Pulmonary artery endothelial cell (primary cell): ENCODE data around the gene LRMDA. TPM values are rescaled to one million over a fixed set of nuclear protein-coding genes. Genes with fewer than 3 reads are reported as not detected.

Source experiments
- DNase-seq: peaks from one replicate; pipeline ENCODE4 v3.0.0-alpha.2; 2011; ENCODE audit warnings: low read depth, low spot score
- total RNA-seq: library from RNA; depleted of rRNA; stranded (reverse); fragments of >200 nt; gene quantifications from 2 replicates; pipeline ENCODE4 v1.2.3, GENCODE V29; 2014

Gene LRMDA
- total RNA-seq, 1 donor from 2014 or later, result 14.6 TPM

DNA sequence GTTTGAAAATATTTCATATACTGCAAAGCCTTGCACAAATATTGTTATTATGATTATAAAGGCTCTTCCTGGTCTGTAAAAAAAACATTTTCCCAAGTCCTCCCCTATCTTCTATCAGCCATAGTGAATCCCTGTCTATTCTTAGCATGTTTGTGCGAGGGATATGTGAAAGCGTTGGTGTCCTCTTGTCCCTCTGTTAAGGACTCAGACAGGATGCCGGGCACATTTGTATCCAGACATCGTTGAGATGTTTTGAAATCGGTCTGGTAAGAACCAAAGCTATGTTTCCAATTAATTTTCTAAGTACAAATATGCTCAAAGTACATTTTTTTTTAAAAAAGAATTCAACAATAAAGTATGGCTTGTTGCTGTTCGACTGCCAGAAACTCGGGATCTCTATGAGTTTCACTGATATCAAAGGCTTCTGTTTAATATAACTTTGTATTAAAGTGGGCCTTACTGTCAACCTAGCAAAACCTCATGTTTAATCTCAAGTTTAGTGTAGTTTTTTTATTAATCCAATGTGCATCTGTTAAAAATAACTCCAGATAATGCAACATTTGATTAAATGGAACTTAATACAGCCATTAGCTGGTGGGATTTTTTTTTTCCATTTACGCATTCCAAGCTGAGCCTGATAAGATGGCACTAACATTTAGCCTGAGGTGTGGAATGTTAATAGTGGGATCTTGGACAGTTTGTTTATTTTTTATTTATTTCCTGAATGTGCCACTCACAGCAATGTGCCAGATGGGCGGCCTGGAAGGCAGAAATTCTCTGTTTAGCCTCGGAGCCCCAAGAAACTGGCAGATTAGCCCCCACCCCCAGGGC is 754.3 kb downstream of the LRMDA start:
- no peak for DNase-seq

DNA sequence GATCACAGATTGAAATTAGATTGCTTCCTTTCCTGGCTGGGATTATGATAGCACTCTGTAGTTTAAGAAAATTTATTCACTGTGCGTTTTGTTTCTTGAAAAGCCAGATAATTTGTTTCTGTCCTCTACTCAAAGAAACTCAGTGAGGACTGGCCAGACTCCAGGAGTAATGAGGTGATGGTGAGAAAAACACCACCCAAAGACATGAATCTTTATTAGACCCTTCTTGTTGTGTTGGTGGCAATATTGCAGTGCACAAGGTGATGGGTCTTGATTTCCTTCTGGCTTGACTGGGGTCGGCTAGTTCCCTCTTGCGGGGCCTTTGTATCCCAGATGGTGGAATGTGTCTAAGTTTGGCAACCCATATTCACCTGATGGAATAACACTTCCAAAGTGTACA is 756.8 kb downstream of the LRMDA start:
- no peak for DNase-seq

DNA sequence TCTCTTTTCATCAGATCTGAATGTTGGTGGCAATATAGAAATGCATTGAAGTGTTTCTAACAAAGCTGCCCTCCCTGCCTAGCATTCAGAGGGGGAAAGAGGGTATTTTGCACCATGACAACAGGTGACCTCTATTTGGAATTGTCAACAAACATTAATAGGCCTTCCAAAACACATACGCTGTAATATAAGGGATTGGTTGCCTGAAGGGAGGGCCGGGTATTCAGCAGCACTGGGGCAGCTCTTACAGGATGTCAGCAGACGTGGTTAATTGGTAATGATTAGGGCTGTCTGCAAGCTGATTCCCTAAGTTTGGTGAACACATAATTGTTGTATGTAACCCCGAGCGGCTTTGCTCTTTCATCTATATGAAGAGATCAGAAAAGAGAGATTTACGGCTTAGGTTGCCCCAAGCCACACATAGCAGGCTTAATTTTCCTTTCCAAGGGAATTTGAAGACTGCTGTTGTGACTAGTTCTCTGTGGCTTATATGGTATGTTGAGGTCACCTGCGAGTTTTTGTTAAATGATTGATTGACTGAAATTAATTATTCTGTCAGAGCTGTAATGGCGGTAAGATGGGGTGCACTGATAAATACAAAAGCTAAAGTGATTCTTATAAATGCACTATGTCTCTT is 759.3 kb downstream of the LRMDA start:
- DNase-seq, result no peak

DNA sequence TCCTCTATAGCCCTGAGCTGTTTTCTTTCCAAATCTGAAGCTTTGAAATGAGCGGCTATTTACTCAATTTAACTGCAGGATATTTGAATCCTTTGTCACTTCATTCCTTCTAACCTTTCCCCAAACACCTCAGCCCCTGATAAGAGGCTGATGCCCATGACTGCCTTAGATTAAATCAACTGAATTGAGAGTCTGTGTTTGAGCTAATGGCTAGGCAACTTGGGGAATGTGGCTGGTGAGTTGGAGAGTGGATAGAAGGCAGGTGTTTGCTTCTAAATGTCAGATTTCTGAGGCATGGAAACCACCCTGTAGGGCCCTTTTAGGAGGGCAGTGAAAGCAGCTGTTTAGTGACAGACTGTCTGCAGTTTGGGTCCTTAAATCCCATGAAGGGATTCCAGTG is 759.9 kb downstream of the LRMDA start:
- DNase-seq, result no peak

DNA sequence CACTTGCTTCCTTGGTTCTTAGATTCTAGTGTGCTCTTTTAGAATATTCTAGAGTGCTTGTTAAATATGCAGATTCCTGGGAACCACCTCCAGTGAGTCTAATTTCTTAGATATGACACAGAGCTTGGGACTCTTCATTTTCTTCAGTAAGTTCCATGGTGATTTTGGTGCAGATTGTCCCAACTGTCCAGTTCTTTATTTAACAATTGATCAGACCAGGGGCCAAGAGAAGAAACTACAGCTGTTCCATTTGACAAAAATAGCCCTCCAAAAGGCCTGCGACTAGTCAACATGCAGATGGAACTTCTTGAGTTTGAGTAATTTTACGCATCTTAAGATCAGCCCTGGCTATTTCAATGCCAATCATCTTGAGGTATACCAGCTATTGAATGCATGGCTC is 760.7 kb downstream of the LRMDA start:
- DNase-seq, result no peak

DNA sequence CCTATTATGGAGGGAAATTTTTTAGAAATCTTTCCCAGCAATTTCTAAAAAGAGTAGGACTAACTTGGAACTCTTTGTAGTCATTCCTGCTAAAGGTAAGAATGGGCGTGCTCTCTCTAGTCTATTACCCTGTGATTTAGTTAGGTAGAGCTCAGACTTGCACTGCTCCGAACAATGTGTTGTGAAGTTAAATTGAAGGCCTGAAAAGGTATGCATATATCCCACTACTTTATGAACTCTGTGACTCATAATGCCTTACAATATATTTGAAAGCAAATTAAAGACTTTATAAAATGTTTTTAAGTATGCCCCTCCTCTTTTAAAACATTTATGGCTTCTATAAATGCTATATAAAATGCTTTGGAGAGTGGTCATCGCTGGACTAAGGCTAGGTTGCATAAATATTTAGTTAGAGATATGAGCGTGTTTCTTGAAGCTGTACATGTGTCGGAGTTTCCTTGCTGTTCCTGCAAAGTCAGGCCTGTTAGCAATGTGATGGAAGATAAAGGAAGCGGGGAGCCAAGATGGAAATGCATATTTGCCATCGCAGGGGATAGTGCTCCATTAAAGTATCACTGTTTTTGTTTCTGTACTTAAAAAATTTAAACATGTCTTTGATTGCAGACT is 761.4 kb downstream of the LRMDA start:
- no peak for DNase-seq

DNA sequence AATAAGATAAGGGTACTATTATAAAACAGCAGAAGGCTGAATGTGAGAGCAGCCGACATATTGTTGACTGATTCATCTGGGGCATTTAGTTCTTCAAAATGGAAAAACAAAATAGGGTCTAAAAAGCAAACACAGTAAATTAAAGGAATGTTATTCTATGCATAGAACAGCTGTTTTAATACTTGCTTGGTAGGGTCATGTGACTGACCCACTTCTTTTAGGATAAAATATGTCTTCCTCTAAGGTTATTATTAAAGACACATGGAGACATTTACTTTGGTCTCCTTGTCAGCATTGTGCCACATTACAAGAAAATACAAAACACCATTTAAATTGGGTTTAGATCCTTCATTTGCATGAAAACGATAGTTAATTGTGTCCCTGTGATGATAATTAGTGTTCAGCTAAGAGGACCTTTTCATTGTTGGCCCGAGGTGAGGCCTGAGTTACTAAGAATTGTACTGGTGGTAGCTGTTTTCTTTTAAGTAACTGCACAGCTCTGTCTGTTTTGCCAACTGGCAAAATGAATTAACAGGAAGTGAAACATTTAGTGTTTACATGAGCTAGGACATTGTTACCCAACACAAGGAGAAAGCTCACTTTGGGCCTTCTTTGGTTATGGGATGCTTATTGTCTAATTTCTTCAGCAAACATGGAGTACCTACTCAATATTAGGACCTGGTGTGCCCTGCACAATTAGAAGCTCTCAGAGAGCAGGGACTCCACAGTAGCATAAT is 764.4 kb downstream of the LRMDA start:
- DNase-seq, result no peak

DNA sequence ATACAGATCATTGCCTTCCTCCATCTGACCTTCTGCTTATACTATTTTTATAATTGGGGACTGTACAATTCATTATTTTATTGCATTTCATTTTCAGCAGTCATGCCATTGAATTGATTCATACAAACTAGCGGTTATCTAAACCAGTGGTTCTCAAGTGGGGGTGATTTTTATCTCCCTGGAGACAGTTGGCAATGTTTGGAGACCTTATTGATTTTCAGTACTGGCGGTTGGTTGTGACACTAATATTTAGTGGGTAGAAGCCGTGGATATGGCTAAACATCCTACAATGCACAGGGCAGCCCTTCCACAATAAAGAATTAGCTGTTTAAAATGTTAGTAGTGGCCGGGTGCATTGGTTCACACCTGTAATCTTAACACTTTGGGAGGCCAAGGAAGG is 765.9 kb downstream of the LRMDA start:
- no peak for DNase-seq

DNA sequence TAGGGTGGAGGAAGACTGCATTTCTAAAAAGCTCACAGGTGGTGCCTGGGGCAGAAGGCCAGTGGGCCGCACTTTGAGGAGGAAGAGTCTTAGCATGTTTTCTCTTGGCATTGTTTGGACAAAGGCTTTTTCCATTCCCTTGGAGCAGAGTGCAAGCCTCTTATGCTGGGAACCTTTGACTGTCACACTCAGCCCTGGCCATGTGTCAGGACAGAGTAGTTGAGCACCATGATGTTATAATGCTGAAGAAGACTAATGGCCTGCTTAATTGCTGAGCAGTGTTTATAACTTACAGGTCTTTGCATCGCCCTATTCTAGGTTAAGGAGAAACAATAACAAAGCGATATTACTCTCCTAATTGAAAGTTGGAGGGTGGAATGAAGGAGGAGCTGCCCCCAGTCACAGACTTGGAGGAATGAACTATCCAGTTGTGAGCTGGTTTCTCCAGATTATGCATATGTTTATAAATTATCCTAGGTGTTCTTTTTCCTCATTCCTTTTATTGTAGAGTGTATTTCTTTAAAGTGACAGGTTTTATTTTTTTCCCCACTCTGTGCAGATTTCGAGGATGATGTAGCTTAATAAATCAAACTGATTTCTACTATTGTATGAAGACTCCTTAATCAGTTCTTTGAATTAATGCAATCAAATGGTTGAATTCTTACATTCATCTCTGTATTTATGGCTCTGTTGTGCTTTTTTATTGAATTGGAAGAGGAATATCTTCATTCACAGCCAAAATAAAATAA is 767.0 kb downstream of the LRMDA start:
- DNase-seq, result no peak

DNA sequence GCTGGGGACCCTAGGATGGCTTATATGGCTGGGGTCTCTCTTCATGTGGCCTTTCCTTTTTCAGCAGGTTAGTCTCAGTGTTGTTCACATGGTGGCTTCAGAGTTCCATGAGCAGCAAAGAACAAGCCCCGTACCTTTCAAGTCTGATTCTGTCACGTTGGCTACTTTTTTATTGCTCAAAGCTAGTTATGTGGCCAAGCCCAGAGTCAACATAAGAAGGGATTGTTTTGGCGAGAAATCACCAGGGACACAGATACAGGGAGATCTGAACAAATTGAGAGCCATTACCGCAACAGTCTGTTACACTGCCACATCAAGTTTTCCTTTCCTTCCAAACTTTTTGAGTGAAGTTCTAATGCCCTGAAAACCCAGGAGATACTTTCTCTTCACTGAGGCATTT is 770.5 kb downstream of the LRMDA start:
- DNase-seq, result no peak

DNA sequence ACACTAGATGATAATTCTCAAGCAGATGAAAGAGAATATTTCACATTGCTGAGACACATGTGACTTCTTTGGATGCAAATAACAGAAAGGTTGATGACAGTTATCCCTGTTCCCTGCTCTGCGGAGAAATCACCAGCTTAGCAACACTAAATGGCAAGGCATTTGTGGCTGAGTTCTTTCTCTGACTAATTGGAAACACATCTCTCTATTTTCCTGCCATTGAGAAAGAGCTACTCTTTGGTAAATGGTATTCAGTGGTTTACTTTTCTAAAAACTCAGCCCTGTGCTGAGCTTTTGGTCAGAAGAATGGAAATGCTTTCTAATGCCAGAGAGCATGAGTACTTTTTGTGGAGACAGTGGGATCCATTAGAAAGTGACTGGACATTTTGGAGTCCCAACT is 771.4 kb downstream of the LRMDA start:
- DNase-seq, result no peak

DNA sequence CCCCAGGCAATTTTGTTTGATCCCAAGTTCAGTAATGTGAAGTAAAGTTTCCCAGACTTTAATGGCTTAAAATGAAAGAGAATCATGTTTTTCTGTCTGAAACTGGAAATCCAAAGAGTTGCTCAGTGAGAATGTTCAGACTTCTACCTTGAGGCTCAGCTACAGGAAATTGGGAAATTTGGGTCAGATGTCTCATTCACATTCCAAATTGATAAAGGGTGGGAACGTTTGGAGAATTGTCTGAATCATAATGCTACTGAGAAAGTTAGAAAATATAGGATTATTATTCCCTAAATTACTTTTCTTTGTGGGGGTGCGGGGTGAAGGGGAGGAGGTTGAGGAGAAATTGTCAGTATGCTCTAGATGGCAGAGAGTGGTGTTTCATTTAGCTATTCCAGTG is 773.9 kb downstream of the LRMDA start:
- DNase-seq, result no peak

DNA sequence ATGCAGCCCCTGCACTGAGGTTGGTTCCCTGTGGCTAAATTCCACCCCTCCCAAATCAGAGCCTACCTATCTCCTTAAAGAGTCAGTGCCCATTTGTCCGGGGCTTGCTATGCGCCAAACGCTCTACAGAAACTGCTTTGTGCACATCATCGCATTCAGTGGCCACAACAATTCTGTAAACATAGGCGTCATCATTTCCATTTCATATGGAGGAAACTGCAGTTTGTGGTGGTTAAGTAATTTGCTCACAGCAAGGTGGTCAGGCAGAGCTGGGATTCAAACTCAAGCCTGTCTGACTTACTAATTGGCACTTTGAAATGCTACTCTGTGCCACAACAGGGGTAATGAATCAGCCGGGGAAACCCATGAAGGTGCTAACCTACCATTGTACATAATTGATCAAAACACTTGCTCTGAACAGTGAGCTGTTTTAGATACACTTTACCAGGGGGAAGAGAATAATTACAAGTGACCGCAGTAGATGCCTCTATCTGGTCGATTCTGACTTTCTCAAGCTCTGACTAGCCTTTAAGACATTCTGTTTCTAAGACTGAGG is 775.5 kb downstream of the LRMDA start:
- DNase-seq, result no peak

DNA sequence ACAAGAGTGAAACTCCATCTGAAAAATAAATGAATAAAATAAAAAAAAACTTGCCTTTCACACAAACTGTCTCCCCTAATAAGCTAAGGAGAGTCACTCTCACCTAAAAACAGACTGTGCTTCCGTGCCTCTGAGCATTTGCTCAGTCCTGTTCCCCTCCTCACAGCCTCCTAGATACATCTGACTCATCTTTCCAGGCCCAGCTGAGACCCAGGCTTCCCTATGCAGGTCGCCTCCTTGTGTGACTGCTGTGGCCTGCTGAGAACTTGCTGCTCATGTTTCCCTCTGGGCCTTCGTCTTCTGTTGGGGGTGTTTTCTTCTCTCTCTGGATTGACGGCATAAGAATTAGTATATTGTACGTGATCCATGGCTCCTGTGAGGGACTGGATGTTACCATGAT is 777.7 kb downstream of the LRMDA start:
- DNase-seq, result no peak

DNA sequence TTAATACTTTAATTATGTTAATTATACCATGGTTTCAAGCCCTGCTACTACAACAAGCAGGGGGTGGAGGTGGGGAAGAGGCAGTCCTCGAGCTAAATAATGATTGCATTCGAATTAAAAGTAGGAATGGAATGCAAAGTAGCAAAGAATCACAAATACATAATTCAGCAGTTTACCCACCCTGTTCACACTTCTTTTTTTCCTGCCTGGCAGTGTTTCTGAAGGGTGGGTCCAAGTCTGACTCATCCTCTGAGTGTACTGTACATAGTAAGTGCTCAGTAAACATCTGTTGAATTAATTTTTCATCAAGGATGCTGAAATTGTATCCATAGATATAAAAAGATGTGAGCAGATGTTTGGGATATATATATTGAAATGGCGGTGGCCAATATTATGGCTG is 778.8 kb downstream of the LRMDA start:
- DNase-seq, result no peak

DNA sequence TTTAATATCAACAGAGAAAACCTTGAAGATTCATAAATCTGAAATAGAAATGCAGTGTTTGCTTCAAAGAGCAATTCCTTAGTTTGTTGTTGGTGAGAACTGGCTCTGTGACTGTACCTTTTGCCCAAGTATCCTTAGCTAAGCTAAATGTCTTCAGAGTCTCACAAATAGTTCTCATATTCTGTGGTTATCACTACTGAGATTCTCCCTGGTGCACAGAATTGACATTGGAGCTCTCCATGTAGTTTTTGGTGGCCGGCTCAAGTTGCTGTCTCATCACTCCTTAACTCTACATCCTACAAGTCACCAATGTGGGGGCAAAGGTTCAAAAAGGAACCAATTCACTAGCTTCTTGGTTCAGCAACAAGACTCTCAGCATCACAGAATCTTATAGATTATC is 780.3 kb downstream of the LRMDA start:
- DNase-seq, result no peak

DNA sequence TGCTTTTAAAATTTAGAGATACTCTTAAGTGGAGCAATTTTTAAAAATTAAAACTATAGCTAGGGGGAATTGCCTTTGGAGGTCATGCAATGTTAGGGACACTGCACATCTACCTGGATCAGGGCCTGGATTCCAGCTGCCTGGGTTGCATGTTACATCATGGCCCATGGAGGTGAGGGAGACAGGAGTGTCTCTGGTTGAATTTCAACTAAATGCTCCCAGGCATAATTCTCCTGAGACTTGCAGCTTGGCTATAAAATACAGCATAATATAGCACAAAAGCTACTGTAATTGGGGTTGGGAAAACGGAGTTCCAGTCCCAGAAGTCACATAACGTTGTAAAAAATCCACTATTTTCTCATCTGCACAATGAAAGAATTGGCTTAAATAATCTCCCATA is 782.5 kb downstream of the LRMDA start:
- DNase-seq, result no peak

DNA sequence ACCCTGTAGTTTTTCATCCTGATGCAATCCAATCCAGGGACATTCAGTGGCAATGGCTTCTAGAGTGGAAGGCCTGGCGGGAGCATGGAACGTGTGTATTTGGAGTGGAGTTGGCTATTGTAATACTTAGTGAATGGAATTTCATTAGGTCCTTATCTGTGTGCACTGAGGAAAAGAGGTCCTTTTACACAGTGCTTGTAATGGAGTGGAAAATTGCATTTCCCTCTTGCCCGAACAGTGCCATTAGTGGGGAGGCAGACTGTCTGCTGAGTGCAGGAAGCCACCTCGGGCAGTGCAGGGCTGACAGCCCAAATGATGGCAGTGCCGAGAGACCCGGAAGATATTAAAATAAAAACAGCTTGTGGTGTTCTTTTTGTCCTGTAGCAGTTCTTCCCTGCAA is 786.6 kb downstream of the LRMDA start:
- DNase-seq, result no peak

DNA sequence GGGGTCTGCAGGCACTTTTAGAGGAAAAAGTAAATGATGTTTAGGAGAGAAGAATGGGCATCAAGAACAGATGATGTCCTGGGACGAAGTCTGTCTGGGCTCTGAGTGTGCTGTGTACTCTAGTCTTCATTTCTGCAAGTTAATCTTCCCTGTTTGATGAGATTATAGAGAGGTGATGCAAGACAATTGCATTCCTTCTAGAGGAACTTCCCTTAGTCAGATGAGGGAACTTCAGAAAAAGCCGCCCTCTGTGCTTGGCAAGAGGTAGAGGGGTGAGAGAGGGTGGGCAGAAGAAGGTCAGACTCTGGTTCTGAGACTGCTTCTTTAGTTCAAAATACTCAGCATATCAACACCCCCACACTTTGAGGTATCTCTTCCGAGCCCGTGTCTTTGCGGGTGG is 797.9 kb downstream of the LRMDA start:
- no peak for DNase-seq

DNA sequence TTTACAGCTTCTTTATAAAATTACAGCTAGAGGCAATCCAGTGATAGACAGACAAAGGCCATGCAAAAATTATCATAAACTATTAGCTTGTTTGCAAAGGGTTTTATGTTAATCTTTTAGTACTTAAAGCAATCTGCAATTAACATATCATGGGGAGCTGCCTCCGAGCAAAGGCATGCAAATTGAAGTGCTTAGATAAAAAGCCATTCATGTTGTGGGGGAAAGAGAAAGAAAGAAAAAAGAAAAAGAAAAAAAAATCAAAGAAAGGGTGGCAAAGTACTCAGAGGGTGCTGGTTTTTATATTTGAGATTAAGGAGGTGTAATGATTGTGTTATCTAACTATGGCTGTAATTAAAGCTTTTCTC is 799.5 kb downstream of the LRMDA start:
- DNase-seq, result no peak

DNA sequence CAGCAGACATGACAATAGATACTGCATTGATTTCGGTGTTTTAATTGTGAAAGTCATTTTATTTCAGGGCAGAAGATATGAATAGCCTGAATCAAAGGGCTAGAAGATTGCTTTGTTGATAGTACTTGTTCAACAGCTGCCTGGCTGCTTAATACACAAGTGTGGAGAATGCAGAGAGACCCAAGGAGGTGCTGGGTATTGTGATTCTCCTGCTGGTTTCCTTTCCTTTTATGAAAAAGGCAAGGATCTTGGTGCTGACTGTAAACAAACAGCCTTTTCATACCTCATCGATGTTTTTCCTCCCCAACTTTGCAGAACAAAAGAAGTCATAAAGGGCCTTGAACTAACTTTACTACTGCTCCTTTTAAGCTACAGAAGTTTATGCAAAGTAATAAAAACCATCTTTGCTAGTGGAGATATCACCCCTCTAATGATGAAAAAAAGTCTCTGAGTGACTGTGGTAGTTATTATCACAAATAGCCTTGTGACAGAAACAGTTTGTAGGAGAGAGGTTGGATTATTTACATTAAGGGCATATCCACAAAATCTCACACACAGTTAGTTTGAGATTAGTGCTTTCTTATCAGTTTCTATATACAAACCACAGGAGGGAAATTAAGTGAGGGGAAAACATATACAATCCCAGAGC is 800.0 kb downstream of the LRMDA start:
- DNase-seq, result no peak
